Gastrocnemius medialis (tissue), 4 donors: ENCODE results near the gene SAMD3.

Source experiments
- POLR2A ChIP-seq, 2 donors: fragments of 450-650 bp; IDR thresholded peaks; one replicate each; pipeline ENCODE4 v1.6.1; 2017; ENCODE audit warnings: antibody characterized with exemption in 2 of 2, mild to moderate bottlenecking in 2 of 2, moderate library complexity in 2 of 2
- TF ChIP-seq, protein P1 (sequence below), 5 experiments: fragments of 450-650 bp in 3 of 5; fragments of 200-600 bp in 2 of 5; sonication (generic) in 2 of 5; IDR thresholded peaks in 4 of 5; conservative IDR thresholded peaks in 1 of 5; 1 replicate in 4 of 5; 2 replicates in 1 of 5; pipeline ENCODE4 v1.5.1; 2016 to 2019; ENCODE audit warnings: antibody characterized with exemption in 5 of 5, mild to moderate bottlenecking in 3 of 5, moderate library complexity in 3 of 5

DNA sequence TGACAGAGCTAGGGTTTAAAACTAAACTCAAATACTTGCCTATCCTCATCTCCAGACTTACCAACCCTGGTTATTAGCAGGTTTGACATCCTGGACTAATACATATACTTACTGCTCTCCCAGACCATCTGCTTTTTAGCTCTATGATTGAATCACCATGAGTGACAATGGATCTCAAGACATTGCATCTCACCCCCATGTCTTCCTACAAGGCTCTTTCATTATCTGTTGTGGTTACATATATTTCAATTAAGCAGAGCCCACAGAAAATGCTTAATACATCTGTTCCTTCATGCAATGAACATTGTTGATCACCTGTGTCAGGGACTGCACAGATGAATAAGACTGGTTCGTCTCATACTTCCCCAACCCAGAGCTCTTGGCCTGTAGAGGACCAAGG lies 19.4 kb downstream of the SAMD3 start:
- TF ChIP-seq, protein P1, sequence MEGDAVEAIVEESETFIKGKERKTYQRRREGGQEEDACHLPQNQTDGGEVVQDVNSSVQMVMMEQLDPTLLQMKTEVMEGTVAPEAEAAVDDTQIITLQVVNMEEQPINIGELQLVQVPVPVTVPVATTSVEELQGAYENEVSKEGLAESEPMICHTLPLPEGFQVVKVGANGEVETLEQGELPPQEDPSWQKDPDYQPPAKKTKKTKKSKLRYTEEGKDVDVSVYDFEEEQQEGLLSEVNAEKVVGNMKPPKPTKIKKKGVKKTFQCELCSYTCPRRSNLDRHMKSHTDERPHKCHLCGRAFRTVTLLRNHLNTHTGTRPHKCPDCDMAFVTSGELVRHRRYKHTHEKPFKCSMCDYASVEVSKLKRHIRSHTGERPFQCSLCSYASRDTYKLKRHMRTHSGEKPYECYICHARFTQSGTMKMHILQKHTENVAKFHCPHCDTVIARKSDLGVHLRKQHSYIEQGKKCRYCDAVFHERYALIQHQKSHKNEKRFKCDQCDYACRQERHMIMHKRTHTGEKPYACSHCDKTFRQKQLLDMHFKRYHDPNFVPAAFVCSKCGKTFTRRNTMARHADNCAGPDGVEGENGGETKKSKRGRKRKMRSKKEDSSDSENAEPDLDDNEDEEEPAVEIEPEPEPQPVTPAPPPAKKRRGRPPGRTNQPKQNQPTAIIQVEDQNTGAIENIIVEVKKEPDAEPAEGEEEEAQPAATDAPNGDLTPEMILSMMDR (IDR thresholded peaks at IDR 0.05 in 4 of 5, conservative IDR thresholded peaks at IDR 0.05 in 1 of 5), result no peak
- TF ChIP-seq POLR2A (IDR thresholded peaks at IDR 0.05), result no peak
